SKM-1 treated with dmso at 0.1 percent for 144 hours (cell line): ENCODE results near the gene FOXP4.
"Not testable (repeated sequence)": the region's sequence is repeated elsewhere in the genome, so short reads cannot be mapped to it uniquely, and the experiment has no call there.

Source experiments
- DNase-seq: peaks from one replicate; lab custom pipeline; 2025; ENCODE audit not compliant: unreplicated experiment; lab: John Stamatoyannopoulos, UW

Gene FOXP4

DNA sequence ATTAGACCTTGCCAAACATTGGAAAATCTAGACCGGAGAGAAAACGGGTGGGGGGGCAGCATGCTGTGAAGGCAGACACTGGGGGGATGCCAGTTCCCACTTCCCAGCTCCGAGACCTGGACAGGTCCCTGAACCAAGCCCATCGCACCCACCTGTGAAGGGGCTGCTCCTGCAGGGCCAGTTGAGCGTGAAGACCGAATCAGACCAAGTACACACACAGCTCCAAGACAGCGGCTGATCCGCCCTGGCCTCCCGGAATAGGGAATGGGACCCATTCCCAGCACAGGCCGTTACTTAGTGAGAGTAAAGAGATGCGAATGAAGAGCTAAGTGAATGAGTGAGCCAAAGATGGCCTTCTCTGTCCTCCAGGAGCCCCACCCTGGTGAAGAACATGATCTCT lies 50.6 kb downstream of the FOXP4 start:
- DNase-seq = no peak

GRCh38 chr6:41597246-41598000 lies 51.2 kb downstream of the FOXP4 start:
- no peak for DNase-seq

DNA sequence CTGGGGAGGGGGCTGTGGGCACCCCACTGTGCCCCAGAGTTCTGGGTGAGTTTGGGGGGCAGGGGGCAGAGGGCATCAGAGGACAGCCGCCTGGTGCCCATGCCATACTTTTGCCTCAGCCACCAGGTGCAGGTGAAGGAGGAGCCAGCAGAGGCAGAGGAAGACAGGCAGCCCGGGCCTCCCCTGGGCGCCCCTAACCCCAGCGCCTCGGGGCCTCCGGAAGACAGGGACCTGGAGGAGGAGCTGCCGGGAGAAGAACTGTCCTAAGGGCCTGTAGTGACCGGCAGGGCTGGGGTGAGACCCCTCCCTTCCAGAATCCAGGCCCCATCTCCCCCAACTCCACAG lies 52.5 kb downstream of the FOXP4 start:
- DNase-seq = no peak

- DNase-seq = no peak
Observed at GRCh38 chr6:41599015-41599851, 53.1 kb downstream of the FOXP4 start.

GRCh38 chr6:41599852-41600445 lies 53.8 kb downstream of the FOXP4 start:
- no peak for DNase-seq

DNA sequence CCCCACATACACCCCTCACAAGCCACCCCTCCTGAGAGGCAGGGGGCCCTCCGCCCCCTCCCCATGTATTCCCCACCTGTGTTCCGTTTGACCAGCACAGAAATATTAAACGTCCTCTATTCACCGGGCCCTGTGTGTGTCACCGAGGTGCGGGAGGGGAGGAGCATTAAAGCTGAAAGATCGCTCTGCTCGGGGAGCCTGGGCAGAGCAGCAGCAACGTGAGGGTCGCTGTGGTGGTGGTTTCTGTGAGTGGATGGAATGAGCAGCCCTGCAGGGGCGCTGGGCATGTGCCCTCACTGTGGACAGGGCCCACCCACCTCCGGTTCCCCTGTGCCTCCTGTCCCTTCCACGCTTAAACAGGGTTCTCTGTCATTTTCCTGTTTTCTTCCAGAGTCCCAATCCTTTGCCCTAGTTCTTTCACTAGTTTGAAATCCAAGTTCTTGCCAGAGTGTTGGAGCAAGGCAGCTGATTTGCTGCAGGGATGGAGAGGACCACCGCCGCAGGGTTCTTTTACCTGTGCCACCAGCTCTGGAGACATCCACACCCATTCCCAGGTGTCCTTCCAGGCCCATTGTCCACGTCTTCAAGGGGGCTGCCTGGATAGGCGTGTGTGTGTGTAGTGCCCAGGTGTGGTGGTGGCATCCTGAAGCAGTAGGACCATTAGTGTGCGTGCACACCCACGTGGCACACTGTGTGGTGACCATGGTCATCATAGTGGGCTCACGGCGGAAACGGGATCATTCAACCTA lies 54.5 kb downstream of the FOXP4 start:
- no peak for DNase-seq

DNA sequence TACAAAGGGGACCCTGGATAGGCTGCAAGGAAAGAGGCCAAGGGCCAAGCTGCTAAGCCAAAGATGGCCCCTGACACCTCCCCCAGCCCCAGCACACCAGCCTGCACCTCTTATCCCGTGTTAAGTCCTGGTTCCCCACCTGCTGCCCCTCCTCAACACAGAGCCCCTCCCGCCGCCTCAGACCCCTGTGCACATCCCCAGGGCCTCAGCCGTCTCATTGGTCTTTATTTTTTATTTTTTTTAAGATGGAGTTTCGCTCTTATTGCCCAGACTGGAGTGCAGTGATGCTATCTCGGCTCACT lies 55.0 kb downstream of the FOXP4 start:
- no peak for DNase-seq

DNA sequence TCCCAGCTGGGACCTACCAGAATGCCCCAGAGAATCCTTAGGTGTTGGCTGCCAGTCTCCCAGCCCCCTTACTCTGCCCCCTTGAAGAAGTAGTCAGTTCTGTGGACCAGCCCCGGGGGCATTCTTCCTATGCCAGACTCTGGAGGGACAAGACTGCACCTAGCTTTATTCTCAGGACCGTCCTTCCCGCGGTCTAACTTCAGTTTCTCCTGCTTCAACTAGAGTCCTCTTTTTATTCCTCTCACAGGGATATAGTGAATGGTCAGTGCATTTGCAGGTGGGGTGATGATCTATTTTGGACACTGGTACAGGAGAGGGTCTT lies 56.2 kb downstream of the FOXP4 start:
- no peak for DNase-seq

- peak; percentile 77 for DNase-seq
Observed at GRCh38 chr6:41602864-41603608, 56.9 kb downstream of the FOXP4 start.

DNA sequence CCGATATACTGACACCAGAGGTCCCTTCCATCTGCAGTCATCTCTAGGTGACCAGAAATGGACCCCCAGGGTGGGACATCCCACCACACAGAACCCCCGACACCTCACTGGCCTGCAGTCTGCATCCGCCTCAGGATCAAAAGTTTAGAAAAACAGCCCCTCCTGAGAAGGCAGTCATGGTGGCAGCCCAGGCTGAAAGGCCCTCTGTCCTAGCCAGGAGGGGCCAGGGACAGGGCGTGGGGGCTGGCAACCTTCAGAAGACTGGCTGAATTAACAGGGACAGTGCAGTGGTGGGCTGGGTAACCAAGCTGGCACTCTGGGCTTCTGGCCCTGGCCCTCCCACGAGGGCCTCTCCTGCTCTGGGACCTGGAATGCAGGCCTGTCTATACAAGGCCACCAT lies 57.8 kb downstream of the FOXP4 start:
- no peak for DNase-seq

GRCh38 chr6:41605649-41606048 lies 59.5 kb downstream of the FOXP4 start:
- DNase-seq = no peak

DNA sequence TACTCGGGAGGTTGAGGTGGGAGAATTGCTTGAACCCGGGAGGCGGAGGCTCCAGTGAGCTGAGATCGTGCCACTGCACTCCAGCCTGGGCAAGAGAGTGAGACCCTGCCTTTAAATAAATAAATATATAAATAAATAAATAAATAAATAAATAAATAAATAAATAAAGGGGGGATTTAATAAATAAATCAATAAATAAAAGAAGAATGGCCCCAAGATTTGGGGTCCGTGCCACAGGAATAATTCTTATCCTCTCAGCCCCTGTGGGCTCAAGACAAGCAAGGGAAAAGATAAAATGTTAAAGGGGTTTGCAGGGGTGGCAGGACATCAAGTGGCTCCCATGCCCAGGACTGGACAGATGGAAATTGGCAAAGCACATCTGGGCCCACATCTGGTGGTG lies 60.9 kb downstream of the FOXP4 start:
- DNase-seq = no peak

GRCh38 chr6:41607736-41608135 lies 61.6 kb downstream of the FOXP4 start:
- DNase-seq = no peak

- DNase-seq = no peak
Observed at GRCh38 chr6:41608443-41609151, 62.4 kb downstream of the FOXP4 start.

- DNase-seq = no peak
Observed at GRCh38 chr6:41614715-41615114, 68.5 kb downstream of the FOXP4 start.

GRCh38 chr6:41615311-41615710 lies 69.1 kb downstream of the FOXP4 start:
- no peak for DNase-seq

DNA sequence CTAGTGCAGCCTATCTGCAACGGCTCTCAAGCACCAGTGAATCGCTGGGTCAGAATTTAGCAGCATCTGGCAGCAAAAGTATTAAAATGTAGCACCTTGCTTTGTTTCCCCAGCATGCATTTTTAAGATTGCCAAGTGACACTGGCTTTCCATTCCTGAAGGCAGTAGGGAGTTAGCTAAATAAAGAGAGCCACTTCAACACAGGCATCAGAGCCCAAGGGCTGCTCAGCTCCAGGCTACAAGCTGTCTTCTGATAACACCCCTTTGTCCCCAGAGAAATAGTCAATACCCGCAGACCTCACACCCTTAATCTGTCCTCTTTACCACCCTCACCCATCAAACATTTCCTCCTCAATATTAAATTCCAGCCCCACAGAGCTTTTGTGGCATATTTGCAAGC lies 72.4 kb downstream of the FOXP4 start:
- DNase-seq = no peak

DNA sequence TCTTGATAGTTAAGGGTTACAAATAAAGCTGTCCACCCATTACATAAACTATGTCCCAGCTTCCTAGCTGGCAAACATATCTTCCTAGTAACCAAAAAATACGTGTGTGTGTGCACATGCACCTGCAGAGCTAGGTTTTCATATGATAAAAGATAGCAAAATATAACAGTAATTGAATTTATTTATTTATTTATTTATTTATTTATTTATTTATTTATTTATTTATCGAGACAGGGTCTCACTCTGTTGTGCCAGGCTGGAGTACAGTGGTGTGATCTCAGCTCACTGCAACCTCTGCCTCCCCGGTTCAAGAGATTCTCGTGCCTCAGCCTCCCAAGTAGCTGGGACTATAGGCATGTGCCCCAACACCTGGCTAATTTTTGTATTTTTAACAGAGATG lies 73.0 kb downstream of the FOXP4 start:
- not testable (repeated sequence) for DNase-seq

- no peak for DNase-seq
Observed at GRCh38 chr6:41621367-41621766, 75.2 kb downstream of the FOXP4 start.

DNA sequence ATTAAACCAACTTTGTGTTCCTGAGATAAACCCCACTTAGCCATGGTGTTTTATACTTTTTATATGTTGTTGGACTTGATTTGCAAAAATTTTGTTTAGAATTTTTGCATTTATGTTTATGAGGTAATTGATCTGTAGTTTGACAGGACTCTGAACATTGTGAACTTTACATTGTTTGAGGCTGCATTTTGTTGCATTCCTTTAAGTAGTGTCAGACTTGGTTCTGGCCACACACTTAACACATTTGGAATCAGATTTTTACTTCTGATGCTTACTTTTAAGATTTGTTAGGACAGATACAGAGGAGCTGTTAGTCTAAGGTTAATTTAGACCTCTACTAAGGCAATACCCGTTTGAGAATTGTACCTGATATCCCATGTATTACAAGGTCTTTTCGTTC lies 75.6 kb downstream of the FOXP4 start:
- no peak for DNase-seq
